GM12864 (cell line): ENCODE results near the gene SNX18.

Experiments used
- DNase-seq: peaks from one replicate; pipeline ENCODE4 v3.0.0-alpha.2; 2011; ENCODE audit warnings: low read depth
- H3K4me3 ChIP-seq: 2 replicates; pipeline ENCODE4 v1.5.1; 2011; ENCODE audit warnings: mild to moderate bottlenecking, low read depth, low read length, control low read depth
- CTCF ChIP-seq: IDR thresholded peaks from 2 replicates; pipeline ENCODE4 v1.5.1; 2011; ENCODE audit warnings: low read depth, mild to moderate bottlenecking, moderate library complexity, low read length, control low read depth, inconsistent platforms; ENCODE audit errors: missing control alignments

The SNX18 gene

GRCh38 chr5:54579591-54580295 is 62.2 kb downstream of the SNX18 start:
- no peak overlapping the region for H3K4me3 ChIP-seq
- no peak for TF ChIP-seq CTCF
- DNase-seq, result no peak

- no peak for DNase-seq
- TF ChIP-seq CTCF, result no peak
- no peak overlapping the region for H3K4me3 ChIP-seq
Observed at GRCh38 chr5:54580997-54581811, 63.6 kb downstream of the SNX18 start.

GRCh38 chr5:54581831-54582548 is 64.4 kb downstream of the SNX18 start:
- H3K4me3 ChIP-seq, result no peak overlapping the region
- no peak for DNase-seq
- TF ChIP-seq CTCF, result no peak

GRCh38 chr5:54586336-54586735 is 68.8 kb downstream of the SNX18 start:
- no peak for TF ChIP-seq CTCF
- DNase-seq, result no peak
- H3K4me3 ChIP-seq, result no peak overlapping the region

GRCh38 chr5:54589786-54590185 is 72.2 kb downstream of the SNX18 start:
- TF ChIP-seq CTCF, result no peak
- no peak overlapping the region for H3K4me3 ChIP-seq
- DNase-seq, result no peak

GRCh38 chr5:54590824-54591223 is 73.3 kb downstream of the SNX18 start:
- no peak for TF ChIP-seq CTCF
- no peak overlapping the region for H3K4me3 ChIP-seq
- no peak for DNase-seq
